ENCODE measurements around the gene CPNE5.

The CPNE5 gene

GRCh38 chr6:36697481-36697903 is 141.8 kb downstream of the CPNE5 start, which contains the start of gene RAB44:
Gene RAB44, plus strand, starts transcription at chr6:36697826. Its CDS starts 6,410 bp downstream, at chr6:36704236.
- no peak for DNase-seq

GRCh38 chr6:36695414-36695813 is 143.8 kb downstream of the CPNE5 start:
- DNase-seq = peak; percentile 72

- DNase-seq = no peak
Observed at GRCh38 chr6:36694616-36695015, 144.6 kb downstream of the CPNE5 start.

GRCh38 chr6:36692861-36693702 is 146.2 kb downstream of the CPNE5 start:
- DNase-seq = no peak

- peak; percentile 62 for DNase-seq
Observed at GRCh38 chr6:36692220-36692619, 147.0 kb downstream of the CPNE5 start.

- DNase-seq = no peak
Observed at GRCh38 chr6:36691612-36692011, 147.6 kb downstream of the CPNE5 start.

- no peak for DNase-seq
Observed at GRCh38 chr6:36691011-36691410, 148.2 kb downstream of the CPNE5 start.
